ENCODE data around the gene MGAT4A.
"Not testable (repeated sequence)": the region's sequence is repeated elsewhere in the genome, so short reads cannot be mapped to it uniquely, and the experiment has no call there.

The MGAT4A gene

GRCh38 chr2:98730053-98730706 lies 752 bp downstream of the MGAT4A start:
- DNase-seq (ENCODE audit: low read depth) = no peak

- DNase-seq (ENCODE audit: low read depth) = no peak
Observed at GRCh38 chr2:98729652-98730051, 1.3 kb downstream of the MGAT4A start.

DNA sequence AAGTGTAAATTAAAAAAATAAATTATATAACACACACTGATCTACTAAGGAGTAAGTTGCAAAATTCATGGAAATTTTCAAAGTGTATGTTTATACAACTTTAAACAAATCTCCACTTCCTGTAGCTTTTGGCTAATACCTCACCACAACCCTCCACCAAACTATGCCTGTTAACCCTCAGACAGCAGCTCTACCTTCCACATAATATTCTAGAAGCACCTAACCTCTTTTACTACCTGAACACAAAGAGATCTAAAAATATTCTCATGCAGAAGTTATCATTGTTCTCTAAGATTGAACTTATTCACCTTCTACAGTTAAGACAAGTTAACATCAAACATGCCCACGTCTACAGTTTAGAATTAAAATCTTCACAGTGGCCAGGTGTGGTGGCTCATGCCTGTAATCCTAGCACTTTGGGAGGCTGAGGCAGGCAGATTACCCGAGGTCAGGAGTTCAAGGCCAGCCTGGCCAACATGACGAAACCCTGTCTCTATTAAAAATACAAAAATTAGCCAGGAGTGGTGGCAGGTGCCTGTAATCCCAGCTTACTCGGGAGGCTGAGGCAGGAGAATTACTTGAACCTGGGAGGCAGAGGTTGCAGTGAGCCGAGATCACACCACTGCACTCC lies 2.7 kb downstream of the MGAT4A start:
- DNase-seq (ENCODE audit: low read depth) = not testable (repeated sequence)

DNA sequence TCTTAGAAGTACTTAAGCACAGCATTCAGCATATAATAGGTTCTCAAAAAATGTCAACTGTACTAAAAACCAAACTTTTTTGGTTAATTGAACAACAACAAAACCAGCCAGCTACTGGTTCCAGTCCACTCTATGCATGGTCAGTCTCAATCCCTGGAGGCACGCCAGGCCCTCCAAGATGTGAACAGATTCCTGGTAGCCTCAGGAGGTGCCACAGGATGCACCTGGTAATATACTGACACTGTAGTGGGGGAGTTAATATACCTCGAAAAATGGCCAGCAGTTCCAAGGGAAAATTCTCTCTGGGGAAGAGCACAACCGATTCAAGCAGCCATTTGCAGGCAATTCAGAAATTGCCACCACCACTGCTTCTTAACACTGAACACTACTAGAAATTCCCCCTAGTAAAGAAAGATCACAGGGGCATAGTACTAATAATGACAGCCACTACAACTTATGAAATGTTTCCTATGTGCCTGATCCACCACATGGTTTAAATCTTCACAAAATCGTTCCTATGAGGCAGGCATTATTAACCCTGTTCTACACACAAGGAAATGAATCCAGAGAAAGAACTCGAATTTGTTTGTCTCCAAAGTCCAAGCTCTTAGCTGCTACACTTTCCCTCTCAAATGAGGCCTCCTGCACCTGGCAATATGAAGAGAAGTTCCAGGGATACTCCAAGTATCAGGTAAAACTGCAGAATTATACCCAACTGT lies 3.4 kb downstream of the MGAT4A start:
- no peak for DNase-seq (ENCODE audit: low read depth)

DNA sequence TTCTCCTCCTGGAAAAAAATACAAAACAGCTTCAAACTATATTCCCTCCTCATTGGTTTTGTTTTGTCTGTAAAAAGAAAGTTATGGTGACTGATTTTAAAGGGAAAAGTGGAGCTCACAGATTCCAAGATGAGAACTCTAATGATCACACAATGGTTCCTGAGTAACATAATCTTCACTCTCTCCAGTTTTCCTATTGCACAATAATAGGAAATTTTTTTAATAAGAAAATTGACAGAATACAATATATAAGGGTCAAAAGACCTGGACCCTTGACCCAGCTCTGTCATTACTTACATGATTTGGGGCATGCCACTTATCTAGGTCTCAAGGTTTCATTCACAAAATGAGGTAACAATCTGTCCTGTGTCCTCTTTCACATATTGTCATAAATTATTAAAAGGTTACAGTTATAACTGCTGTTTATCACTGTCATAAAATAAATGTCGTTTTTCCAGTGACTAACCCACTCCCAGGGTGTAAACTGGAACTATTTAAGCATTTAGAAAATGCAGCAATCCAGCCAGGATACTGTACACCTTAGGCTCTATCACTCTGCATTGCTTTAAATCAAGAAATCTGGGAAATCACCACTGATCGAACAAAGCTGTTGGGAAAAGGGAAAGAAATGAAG lies 4.1 kb downstream of the MGAT4A start:
- no peak for DNase-seq (ENCODE audit: low read depth)

GRCh38 chr2:98726205-98726604 lies 4.7 kb downstream of the MGAT4A start:
- DNase-seq (ENCODE audit: low read depth) = no peak

- no peak for DNase-seq (ENCODE audit: low read depth)
Observed at GRCh38 chr2:98720286-98720685, 10.6 kb downstream of the MGAT4A start.

GRCh38 chr2:98717621-98718020 lies 13.3 kb downstream of the MGAT4A start:
- DNase-seq (ENCODE audit: low read depth) = no peak

GRCh38 chr2:98716786-98717185 lies 14.1 kb downstream of the MGAT4A start:
- DNase-seq (ENCODE audit: low read depth) = no peak

DNA sequence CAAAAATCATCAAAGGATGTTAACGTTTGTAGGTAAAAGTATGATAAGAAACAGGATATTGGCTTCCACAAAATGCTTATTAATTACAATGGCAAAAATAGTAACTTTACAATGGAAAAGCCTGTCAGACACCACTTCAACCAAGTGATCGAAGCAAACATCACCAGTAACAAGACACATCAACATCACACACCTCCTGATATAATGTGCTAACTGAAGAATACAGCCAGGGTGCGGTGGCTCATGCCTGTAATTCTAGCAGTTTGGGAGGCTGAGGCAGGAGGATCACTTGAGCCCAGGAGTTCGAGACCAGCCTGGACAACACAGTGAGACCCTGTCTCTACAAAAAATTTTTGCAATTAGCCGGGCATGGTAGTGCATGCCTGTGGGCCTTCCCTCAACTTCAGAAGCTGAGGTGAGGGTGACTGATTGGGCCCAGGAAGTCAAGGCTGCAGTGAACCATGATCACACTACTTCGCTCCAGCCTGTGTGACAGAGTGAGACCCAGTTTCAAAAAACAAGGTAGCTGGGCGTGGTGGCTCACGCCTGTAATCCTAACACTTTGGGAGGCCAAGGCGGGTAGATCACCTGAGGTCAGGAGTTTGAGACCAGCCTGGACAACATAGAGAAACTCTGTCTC lies 15.0 kb downstream of the MGAT4A start:
- no peak for DNase-seq (ENCODE audit: low read depth)

DNA sequence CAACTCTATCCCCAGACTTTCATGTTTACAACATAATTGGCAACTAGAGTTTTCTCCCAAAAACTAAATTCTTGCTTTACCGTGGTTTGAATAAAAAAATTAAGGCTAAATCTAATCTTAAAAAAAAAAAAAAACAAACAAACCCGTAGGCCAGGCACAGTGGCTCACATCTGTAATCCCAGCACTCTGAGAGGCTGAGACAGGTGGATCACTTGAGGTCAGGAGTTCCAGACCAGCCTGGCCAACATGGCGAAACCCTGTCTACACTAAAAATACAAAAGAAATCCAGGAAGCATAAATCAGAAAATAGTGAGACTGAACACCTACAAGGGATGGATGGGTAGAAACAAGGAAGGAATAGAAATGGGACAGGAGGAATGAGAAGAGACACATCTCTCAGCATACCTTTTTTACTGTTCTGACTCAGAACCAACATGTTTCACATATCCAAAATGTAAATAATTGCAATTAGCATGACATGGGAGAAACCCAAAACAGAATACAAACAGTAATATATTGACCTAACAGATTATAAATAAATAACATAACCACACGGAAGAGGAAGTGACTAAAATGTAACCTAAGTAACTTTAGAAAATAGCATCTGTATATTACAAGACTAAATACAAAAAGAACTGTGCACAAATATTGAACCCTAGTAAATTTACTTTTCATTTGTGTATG lies 17.5 kb downstream of the MGAT4A start:
- DNase-seq (ENCODE audit: low read depth) = no peak

GRCh38 chr2:98712145-98712544 lies 18.8 kb downstream of the MGAT4A start:
- no peak for DNase-seq (ENCODE audit: low read depth)

- DNase-seq (ENCODE audit: low read depth) = no peak
Observed at GRCh38 chr2:98711506-98711905, 19.4 kb downstream of the MGAT4A start.

GRCh38 chr2:98710734-98711133 lies 20.2 kb downstream of the MGAT4A start:
- no peak for DNase-seq (ENCODE audit: low read depth)

- no peak for DNase-seq (ENCODE audit: low read depth)
Observed at GRCh38 chr2:98709535-98709934, 21.4 kb downstream of the MGAT4A start.

DNA sequence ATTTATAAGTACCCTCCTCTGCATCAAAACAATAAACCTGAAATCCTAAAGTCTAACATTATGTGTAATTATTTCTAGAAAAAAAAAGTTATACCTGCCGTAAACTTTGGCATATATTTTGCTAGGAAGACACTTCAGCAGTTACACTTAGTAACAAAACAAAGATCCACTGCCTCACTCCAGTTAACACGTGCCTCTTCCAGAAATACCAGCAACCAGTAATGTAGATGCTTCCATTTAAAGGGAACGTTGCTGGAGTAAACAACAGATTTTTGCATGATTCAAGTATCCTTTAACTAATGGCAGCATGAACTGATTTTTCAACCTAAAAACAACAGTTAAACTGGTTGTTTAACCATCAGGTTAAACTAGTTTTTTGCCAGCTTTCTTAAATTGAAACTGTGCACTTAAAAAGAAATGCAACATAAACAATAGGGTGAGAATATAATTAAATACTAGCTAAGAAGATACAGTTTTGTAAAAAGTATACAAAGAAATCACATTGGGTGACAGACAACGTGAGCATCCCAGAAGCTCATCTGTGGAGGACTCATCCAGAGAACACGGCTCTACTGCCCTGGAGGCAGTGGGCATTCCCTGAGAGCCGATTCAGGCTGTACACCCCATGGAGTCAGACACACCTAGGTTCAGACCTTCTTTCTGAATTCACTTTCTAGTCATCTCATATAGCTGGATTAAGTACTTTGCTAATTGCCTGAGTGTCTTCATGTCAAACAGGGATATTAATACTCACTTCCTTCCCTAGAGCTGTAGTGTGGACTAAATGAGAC lies 22.3 kb downstream of the MGAT4A start:
- no peak for DNase-seq (ENCODE audit: low read depth)

- no peak for DNase-seq (ENCODE audit: low read depth)
Observed at GRCh38 chr2:98706591-98706990, 24.3 kb downstream of the MGAT4A start.

DNA sequence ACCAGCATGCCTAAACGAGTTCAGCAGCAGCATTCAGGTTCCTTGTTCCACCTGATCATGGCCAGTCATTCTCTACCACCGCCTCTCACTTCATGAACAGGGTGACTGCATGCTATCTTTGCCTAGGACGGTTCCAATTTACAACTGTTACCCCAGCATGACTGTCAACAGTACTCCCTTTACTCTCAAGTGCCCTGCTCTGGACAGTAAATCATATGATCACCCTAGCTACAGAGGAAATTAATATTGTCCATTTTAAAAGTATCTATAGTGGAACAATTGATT lies 25.7 kb downstream of the MGAT4A start:
- no peak for DNase-seq (ENCODE audit: low read depth)

- no peak for DNase-seq (ENCODE audit: low read depth)
Observed at GRCh38 chr2:98704499-98705332, 26.2 kb downstream of the MGAT4A start.

GRCh38 chr2:98703738-98704137 lies 27.2 kb downstream of the MGAT4A start:
- no peak for DNase-seq (ENCODE audit: low read depth)
